SK-N-SH (cell line): ENCODE results near the gene MTA3. TPM values are rescaled to one million over a fixed set of nuclear protein-coding genes. Genes with fewer than 3 reads are reported as not detected.

Source experiments
- CTCF ChIA-PET: fragments of 300-600, 350-600 bp; formaldehyde crosslinking; extraction: SDS; loops from one replicate; lab custom pipeline; 2021; lab: Yijun Ruan, JAX
- POLR2A ChIA-PET: fragments of 350-600 bp; sonication (Branson Sonifier 250); formaldehyde crosslinking; extraction: SDS; loops from one replicate; lab custom pipeline; 2020; ENCODE audit warnings: antibody characterized with exemption, inconsistent platforms; lab: Yijun Ruan, JAX
- DNase-seq: peaks from one replicate; pipeline ENCODE4 v3.0.0; 2012
- H2AFZ ChIP-seq: fragments of 200-600 bp; sonication (generic); 2 replicates; pipeline ENCODE4 v1.8.1; 2016; ENCODE audit warnings: antibody characterized with exemption, mild to moderate bottlenecking, low read depth
- H3F3A ChIP-seq: fragments of 200-600 bp; sonication (generic); replicated peaks from 2 replicates; pipeline ENCODE3; 2016; ENCODE audit warnings: antibody characterized with exemption, mild to moderate bottlenecking; ENCODE audit not compliant: insufficient read depth
- H3K27ac ChIP-seq, 2 experiments: fragments of 200-500 bp in 1 of 2; fragments of 200-600 bp in 1 of 2; sonication (Bioruptor generic) in 1 of 2; sonication (generic), shearing (Covaris generic) in 1 of 2; 2 replicates each; pipeline versions ENCODE4 v1.5.1 to v1.6.1; 2014 to 2016; ENCODE audit warnings: low read depth in 2 of 2, inconsistent platforms in 1 of 2, low read length in 1 of 2, mild to moderate bottlenecking in 1 of 2, mixed read lengths in 1 of 2
- H3K27me3 ChIP-seq: fragments of 200-600 bp; sonication (generic), shearing (Covaris generic); 2 replicates; pipeline ENCODE4 v1.6.1; 2016; ENCODE audit warnings: mixed run types; ENCODE audit not compliant: insufficient read depth
- H3K36me3 ChIP-seq, 2 experiments: fragments of 200-500 bp in 1 of 2; fragments of 200-600 bp in 1 of 2; sonication (Bioruptor generic) in 1 of 2; sonication (generic) in 1 of 2; replicated peaks in 1 of 2; 2 replicates each; pipeline versions ENCODE3 to v1.5.1; 2014 to 2016; ENCODE audit warnings: low read length in 1 of 2, mild to moderate bottlenecking in 1 of 2; ENCODE audit not compliant: insufficient read depth in 2 of 2, control insufficient read depth in 1 of 2
- H3K4me1 ChIP-seq, 2 experiments: fragments of 200-500 bp in 1 of 2; fragments of 200-600 bp in 1 of 2; sonication (Bioruptor generic) in 1 of 2; sonication (generic), shearing (Covaris generic) in 1 of 2; 2 replicates each; pipeline versions ENCODE4 v1.5.1 to v1.6.1; 2014 to 2016; ENCODE audit warnings: low read depth in 1 of 2, low read length in 1 of 2, mixed run types in 1 of 2; ENCODE audit not compliant: insufficient read depth in 2 of 2, control insufficient read depth in 1 of 2
- H3K4me2 ChIP-seq: fragments of 200-600 bp; sonication (generic), shearing (Covaris generic); 2 replicates; pipeline ENCODE4 v1.6.1; 2017; ENCODE audit warnings: mixed run types
- H3K4me3 ChIP-seq, 2 experiments: fragments of 200-500 bp in 1 of 2; fragments of 200-600 bp in 1 of 2; sonication (Bioruptor generic) in 1 of 2; sonication (generic), shearing (Covaris generic) in 1 of 2; 2 replicates each; pipeline versions ENCODE4 v1.5.1 to v1.8.1; 2014 to 2016; ENCODE audit warnings: low read depth in 2 of 2, inconsistent platforms in 1 of 2, low read length in 1 of 2, mild to moderate bottlenecking in 1 of 2, mixed read lengths in 1 of 2, moderate library complexity in 1 of 2
- H3K79me2 ChIP-seq: fragments of 200-600 bp; sonication (generic); 2 replicates; pipeline ENCODE4 v1.8.1; 2017; ENCODE audit warnings: mild to moderate bottlenecking; ENCODE audit not compliant: insufficient read depth
- H3K9ac ChIP-seq: fragments of 200-600 bp; sonication (generic); 2 replicates; pipeline ENCODE4 v1.6.1; 2017; ENCODE audit warnings: mixed run types
- H3K9me2 ChIP-seq: fragments of 200-600 bp; sonication (generic); 2 replicates; pipeline ENCODE4 v1.6.1; 2017; ENCODE audit warnings: mixed run types
- H3K9me3 ChIP-seq: fragments of 200-600 bp; sonication (generic); 2 replicates; pipeline ENCODE4 v1.6.1; 2017; ENCODE audit warnings: mixed run types, mild to moderate bottlenecking, moderate library complexity
- H4K20me1 ChIP-seq: fragments of 200-600 bp; sonication (generic); 2 replicates; pipeline ENCODE4 v1.6.1; 2017; ENCODE audit warnings: mild to moderate bottlenecking, mixed run types; ENCODE audit not compliant: insufficient read depth
- EP300 ChIP-seq, 2 experiments: IDR thresholded peaks; 2 replicates each; pipeline versions ENCODE4 v1.4.0 to v1.6.1; 2012; ENCODE audit warnings: borderline replicate concordance in 1 of 2, low read depth in 1 of 2, low read length in 1 of 2
- FOXJ3 ChIP-seq: sonication (generic); formaldehyde crosslinking; IDR thresholded peaks from 2 replicates; pipeline ENCODE4 v1.5.1; 2020; ENCODE audit warnings: mild to moderate bottlenecking, missing genetic modification reagents
- FOXM1 ChIP-seq: IDR thresholded peaks from 2 replicates; pipeline ENCODE4 v1.4.0; 2012; ENCODE audit warnings: low read depth, mild to moderate bottlenecking
- GABPA ChIP-seq: IDR thresholded peaks from 2 replicates; pipeline ENCODE4 v1.4.0; 2012; ENCODE audit warnings: low read depth, mild to moderate bottlenecking
- GATA2 ChIP-seq: sonication (generic); formaldehyde crosslinking; IDR thresholded peaks from 2 replicates; pipeline ENCODE4 v1.5.0; 2020; ENCODE audit warnings: mild to moderate bottlenecking, missing genetic modification reagents
- MAX ChIP-seq: IDR thresholded peaks from 2 replicates; pipeline ENCODE4 v1.4.0; 2012; ENCODE audit warnings: low read depth
- MEF2A ChIP-seq: IDR thresholded peaks from 2 replicates; pipeline ENCODE4 v1.4.0; 2012; ENCODE audit warnings: low read depth, borderline replicate concordance
- MXI1 ChIP-seq: IDR thresholded peaks from 2 replicates; pipeline ENCODE4 v1.6.1; 2012; ENCODE audit warnings: mild to moderate bottlenecking, low read depth, low read length, improper control_type of control experiment
- NFIC ChIP-seq: IDR thresholded peaks from 2 replicates; pipeline ENCODE4 v1.4.0; 2012; ENCODE audit warnings: borderline replicate concordance
- PBX3 ChIP-seq: IDR thresholded peaks from 2 replicates; pipeline ENCODE4; 2012
- RFX5 ChIP-seq: IDR thresholded peaks from 2 replicates; pipeline ENCODE4 v1.6.1; 2012; ENCODE audit warnings: mild to moderate bottlenecking, improper control_type of control experiment, low read length
- SIN3A ChIP-seq: IDR thresholded peaks from 2 replicates; pipeline ENCODE4 v1.6.1; 2012; ENCODE audit warnings: low read depth, mild to moderate bottlenecking, low read length, moderate library complexity, borderline replicate concordance
- TCF12 ChIP-seq: IDR thresholded peaks from 2 replicates; pipeline ENCODE4 v1.4.0; 2012
- TEAD4 ChIP-seq: IDR thresholded peaks from 2 replicates; pipeline ENCODE4 v1.4.0; 2012; ENCODE audit warnings: mild to moderate bottlenecking, borderline replicate concordance; ENCODE audit not compliant: insufficient read depth
- WGBS: methylation state at CpG from one replicate; pipeline ENCODE4 v1.1.6; 2017; ENCODE audit warnings: low lambda C conversion rate; 5-methylcytosine and 5-hydroxymethylcytosine counted together
- polyA plus RNA-seq, 3 experiments: library from polyadenylated mRNA; depleted of rRNA; stranded (reverse); fragments of >200 nt; gene quantifications; 2 replicates each; pipeline ENCODE4 v1.2.3, GENCODE V29; 2012
- TF ChIP-seq, protein P1 (sequence below): fragments of 200-600 bp; sonication (generic); IDR thresholded peaks from 2 replicates; pipeline ENCODE4 v1.6.1; 2017; ENCODE audit warnings: antibody characterized with exemption, mild to moderate bottlenecking, moderate library complexity

Gene MTA3
- polyA plus RNA-seq, 1 of the 3 experiments (the other 2 are of a cell fraction) = 30.8 TPM

DNA sequence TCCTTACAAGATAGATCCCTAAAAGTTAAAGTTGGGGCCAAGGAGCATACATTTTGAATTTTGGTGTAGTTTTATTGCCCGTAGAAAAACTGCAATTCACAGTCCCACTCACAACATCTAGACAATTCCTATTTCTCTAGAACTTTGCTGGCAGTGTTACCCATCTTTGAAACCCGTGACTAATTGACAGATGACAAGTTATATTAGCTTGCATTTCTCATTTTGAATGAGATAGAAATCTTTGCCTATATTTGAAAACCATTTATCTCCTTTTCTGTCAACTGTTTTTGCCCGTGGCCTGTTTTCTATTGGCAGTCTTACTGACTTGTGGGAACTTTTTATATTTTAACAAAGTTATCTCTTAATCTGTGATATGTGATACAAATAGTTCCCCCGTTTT is 145.5 kb downstream of the MTA3 start:
- ChIA-PET POLR2A (no interaction called here), CTCF (interaction anchor here (0.9 to 1.7 kb wide), 3 partner anchors 10 to 61 kb away, joined by 3 to 5 read pairs (median 3); no protein-coding TSS in a partner anchor)
- Histone ChIP-seq H3K27me3 (no peaks in the 10 kb centered on the region), H3F3A (no peaks in the 10 kb centered on the region), H3K9me3 (no peaks in the 10 kb centered on the region), H3K79me2 (no peaks in the 10 kb centered on the region), H3K4me1 (no peaks in the 10 kb centered on the region; a peak in 1 of 4 replicates), H3K9me2 (no peaks in the 10 kb centered on the region), H3K4me2 (no peak overlapping the region), H4K20me1 (no peaks in the 10 kb centered on the region), H3K4me3 (no peak overlapping the region), H2AFZ (no peak overlapping the region), H3K9ac (no peak overlapping the region), H3K36me3 (peaks cover 10 to 13% of the 10 kb centered on the region in 2 experiments), H3K27ac (no peak overlapping the region)
- TF ChIP-seq MEF2A (no peak), EP300 (IDR thresholded peaks at IDR 0.05; ENCODE audit: borderline replicate concordance in 1 of 2, low read depth in 1 of 2, low read length in 1 of 2) (peak in 1 of 2 experiments; percentile 34; a peak in 1 of 4 replicates), NFIC (no peak), PBX3 (peak; percentile 62), GABPA (no peak), TEAD4 (no peak), MAX (no peak), TCF12 (peak; percentile 18; the same call in 1 of the 2 replicates), GATA2 (CRISPR knock-in tag) (peak; percentile 35; the same call in 1 of the 2 replicates), RFX5 (no peak), FOXJ3 (CRISPR knock-in tag) (no peak)
- TF ChIP-seq, protein P1, sequence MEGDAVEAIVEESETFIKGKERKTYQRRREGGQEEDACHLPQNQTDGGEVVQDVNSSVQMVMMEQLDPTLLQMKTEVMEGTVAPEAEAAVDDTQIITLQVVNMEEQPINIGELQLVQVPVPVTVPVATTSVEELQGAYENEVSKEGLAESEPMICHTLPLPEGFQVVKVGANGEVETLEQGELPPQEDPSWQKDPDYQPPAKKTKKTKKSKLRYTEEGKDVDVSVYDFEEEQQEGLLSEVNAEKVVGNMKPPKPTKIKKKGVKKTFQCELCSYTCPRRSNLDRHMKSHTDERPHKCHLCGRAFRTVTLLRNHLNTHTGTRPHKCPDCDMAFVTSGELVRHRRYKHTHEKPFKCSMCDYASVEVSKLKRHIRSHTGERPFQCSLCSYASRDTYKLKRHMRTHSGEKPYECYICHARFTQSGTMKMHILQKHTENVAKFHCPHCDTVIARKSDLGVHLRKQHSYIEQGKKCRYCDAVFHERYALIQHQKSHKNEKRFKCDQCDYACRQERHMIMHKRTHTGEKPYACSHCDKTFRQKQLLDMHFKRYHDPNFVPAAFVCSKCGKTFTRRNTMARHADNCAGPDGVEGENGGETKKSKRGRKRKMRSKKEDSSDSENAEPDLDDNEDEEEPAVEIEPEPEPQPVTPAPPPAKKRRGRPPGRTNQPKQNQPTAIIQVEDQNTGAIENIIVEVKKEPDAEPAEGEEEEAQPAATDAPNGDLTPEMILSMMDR = no peak
- 35% methylated on average over 4 of the region's 4 CpGs for WGBS
- no peak for DNase-seq

DNA sequence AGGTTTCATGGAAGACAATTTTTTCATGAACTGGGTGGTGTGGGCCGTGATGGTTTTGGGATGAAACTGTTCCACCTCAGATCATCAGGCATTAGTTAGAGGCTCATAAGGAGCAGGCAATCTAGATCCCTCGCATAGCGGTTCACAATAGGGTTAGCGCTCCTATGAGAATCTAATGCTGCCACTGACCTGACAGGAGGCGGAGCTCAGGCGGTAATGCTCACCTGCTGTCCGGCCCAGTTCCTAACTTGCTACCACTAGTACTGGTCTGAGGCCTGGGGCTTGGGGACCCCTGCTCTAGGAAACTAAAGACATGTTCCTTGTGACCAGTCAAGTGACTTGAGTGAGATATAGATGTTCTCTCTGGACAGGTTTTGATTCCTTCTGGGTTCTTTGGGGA is 146.3 kb downstream of the MTA3 start:
- Histone ChIP-seq H3K27ac (no peak overlapping the region), H3K79me2 (no peaks in the 10 kb centered on the region), H3K9me3 (no peaks in the 10 kb centered on the region), H3F3A (no peaks in the 10 kb centered on the region), H3K36me3 (peaks cover 6 to 7% of the 10 kb centered on the region in 2 experiments), H4K20me1 (no peaks in the 10 kb centered on the region), H3K27me3 (no peaks in the 10 kb centered on the region), H3K9ac (no peak overlapping the region), H3K4me1 (no peaks in the 10 kb centered on the region; a peak in 1 of 4 replicates), H3K4me3 (no peak overlapping the region), H3K9me2 (no peaks in the 10 kb centered on the region), H2AFZ (no peak overlapping the region), H3K4me2 (no peak overlapping the region)
- TF ChIP-seq SIN3A (no peak), MXI1 (no peak), FOXM1 (no peak), NFIC (no peak), PBX3 (no peak)
- CTCF ChIA-PET = no interaction called here
- WGBS = 90% methylated on average over 7 of the region's 7 CpGs
- DNase-seq = no peak
- POLR2A ChIA-PET = no interaction called here
